ENCODE data around the gene FRS3. TPM values are rescaled to one million over a fixed set of nuclear protein-coding genes. Genes with fewer than 3 reads are reported as not detected.

The FRS3 gene
- total and polyA plus RNA-seq, 2 of the 13 experiments (the other 11 are each of a cell fraction or from before 2014, with no cell fraction given), result 3.0 to 7.4 TPM

- TF ChIP-seq, protein P1, sequence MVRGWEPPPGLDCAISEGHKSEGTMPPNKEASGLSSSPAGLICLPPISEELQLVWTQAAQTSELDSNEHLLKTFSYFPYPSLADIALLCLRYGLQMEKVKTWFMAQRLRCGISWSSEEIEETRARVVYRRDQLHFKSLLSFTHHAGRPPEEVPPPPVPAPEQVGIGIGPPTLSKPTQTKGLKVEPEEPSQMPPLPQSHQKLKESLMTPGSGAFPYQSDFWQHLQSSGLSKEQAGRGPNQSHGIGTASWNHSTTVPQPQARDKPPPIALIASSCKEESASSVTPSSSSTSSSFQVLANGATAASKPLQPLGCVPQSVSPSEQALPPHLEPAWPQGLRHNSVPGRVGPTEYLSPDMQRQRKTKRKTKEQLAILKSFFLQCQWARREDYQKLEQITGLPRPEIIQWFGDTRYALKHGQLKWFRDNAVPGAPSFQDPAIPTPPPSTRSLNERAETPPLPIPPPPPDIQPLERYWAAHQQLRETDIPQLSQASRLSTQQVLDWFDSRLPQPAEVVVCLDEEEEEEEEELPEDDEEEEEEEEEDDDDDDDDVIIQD (CRISPR knock-in tag; IDR thresholded peaks at IDR 0.05; ENCODE audit: low read depth), result no peak
- TF ChIP-seq HOXA9 (CRISPR knock-in tag; IDR thresholded peaks at IDR 0.05; ENCODE audit: borderline replicate concordance) (no peak), TFDP2 (CRISPR knock-in tag; IDR thresholded peaks at IDR 0.05) (no peak), ZBTB46 (CRISPR knock-in tag; IDR thresholded peaks at IDR 0.05; ENCODE audit: borderline replicate concordance) (no peak), ZNF205 (CRISPR knock-in tag; IDR thresholded peaks at IDR 0.05) (no peak), RAD21 (CRISPR knock-in tag; IDR thresholded peaks at IDR 0.05) (0 out of 2 replicates have a peak, but pooled peaks have one; percentile 7), NR2C2 (CRISPR knock-in tag; IDR thresholded peaks at IDR 0.05; ENCODE audit: borderline replicate concordance) (0 out of 2 replicates have a peak, but pooled peaks have one; percentile 26), ZNF598 (CRISPR knock-in tag; IDR thresholded peaks at IDR 0.05; ENCODE audit: borderline replicate concordance) (no peak), CENPT (CRISPR knock-in tag; IDR thresholded peaks at IDR 0.05; ENCODE audit: low read depth) (no peak), ZNF10 (CRISPR knock-in tag; IDR thresholded peaks at IDR 0.05; ENCODE audit: borderline replicate concordance, low read depth) (no peak), ZNF772 (CRISPR knock-in tag; IDR thresholded peaks at IDR 0.05) (no peak), ZBTB44 (CRISPR knock-in tag; IDR thresholded peaks at IDR 0.05) (no peak), ZNF678 (CRISPR knock-in tag; IDR thresholded peaks at IDR 0.05) (no peak), ZNF709 (CRISPR knock-in tag; IDR thresholded peaks at IDR 0.05) (no peak)
- TF ChIP-seq, protein P2, sequence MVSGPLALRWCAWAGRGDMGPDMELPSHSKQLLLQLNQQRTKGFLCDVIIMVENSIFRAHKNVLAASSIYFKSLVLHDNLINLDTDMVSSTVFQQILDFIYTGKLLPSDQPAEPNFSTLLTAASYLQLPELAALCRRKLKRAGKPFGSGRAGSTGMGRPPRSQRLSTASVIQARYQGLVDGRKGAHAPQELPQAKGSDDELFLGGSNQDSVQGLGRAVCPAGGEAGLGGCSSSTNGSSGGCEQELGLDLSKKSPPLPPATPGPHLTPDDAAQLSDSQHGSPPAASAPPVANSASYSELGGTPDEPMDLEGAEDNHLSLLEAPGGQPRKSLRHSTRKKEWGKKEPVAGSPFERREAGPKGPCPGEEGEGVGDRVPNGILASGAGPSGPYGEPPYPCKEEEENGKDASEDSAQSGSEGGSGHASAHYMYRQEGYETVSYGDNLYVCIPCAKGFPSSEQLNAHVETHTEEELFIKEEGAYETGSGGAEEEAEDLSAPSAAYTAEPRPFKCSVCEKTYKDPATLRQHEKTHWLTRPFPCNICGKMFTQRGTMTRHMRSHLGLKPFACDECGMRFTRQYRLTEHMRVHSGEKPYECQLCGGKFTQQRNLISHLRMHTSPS (CRISPR knock-in tag; IDR thresholded peaks at IDR 0.05; ENCODE audit: low read depth), result no peak
- TF ChIP-seq, protein P3, sequence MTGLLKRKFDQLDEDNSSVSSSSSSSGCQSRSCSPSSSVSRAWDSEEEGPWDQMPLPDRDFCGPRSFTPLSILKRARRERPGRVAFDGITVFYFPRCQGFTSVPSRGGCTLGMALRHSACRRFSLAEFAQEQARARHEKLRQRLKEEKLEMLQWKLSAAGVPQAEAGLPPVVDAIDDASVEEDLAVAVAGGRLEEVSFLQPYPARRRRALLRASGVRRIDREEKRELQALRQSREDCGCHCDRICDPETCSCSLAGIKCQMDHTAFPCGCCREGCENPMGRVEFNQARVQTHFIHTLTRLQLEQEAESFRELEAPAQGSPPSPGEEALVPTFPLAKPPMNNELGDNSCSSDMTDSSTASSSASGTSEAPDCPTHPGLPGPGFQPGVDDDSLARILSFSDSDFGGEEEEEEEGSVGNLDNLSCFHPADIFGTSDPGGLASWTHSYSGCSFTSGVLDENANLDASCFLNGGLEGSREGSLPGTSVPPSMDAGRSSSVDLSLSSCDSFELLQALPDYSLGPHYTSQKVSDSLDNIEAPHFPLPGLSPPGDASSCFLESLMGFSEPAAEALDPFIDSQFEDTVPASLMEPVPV (CRISPR knock-in tag; IDR thresholded peaks at IDR 0.05), result no peak; the same call in 1 of the 2 replicates
Measured at GRCh38 chr6:41733360-41733706, 46.4 kb downstream of the FRS3 start (continued).
